Activated naive CD4-positive, alpha-beta T cell treated with anti-CD3 and anti-CD28 coated beads for 36 hours (primary cell): ENCODE measurements around the gene CORO6. TPM values are rescaled to one million over a fixed set of nuclear protein-coding genes. Genes with fewer than 3 reads are reported as not detected.

Experiments used
- CTCF ChIA-PET: fragments of 350-600 bp; sonication (Branson Sonifier 250); formaldehyde crosslinking; loops from one replicate; lab custom pipeline; 2021; ENCODE audit warnings: antibody characterized with exemption; lab: Charles Lee
- DNase-seq: peaks from one replicate; pipeline ENCODE4 v3.0.0-alpha.2; 2020
- H3K27ac Mint-ChIP-seq: one replicate; pipeline ENCODE4 v1.8.0; 2021; ENCODE audit warnings: mild to moderate bottlenecking, mixed read lengths
- H3K27me3 Mint-ChIP-seq: one replicate; pipeline ENCODE4 v1.8.0; 2021; ENCODE audit warnings: low read depth, mixed read lengths
- H3K36me3 Mint-ChIP-seq: one replicate; pipeline ENCODE4 v1.8.0; 2021; ENCODE audit warnings: low read depth, mixed read lengths
- H3K4me1 Mint-ChIP-seq: one replicate; pipeline ENCODE4 v1.8.0; 2021; ENCODE audit warnings: low read depth, mixed read lengths
- H3K4me3 Mint-ChIP-seq: one replicate; pipeline ENCODE4 v1.8.0; 2021; ENCODE audit warnings: mild to moderate bottlenecking, moderate library complexity, mixed read lengths
- H3K9me3 Mint-ChIP-seq: one replicate; pipeline ENCODE4 v1.8.0; 2021; ENCODE audit warnings: mixed read lengths
- intact Hi-C: fragments of 100-400 bp; cut with micrococcal nuclease; formaldehyde crosslinking; loops from one replicate; pipeline ENCODE4 v1.15.1; 2023
- total RNA-seq, 2 experiments: library from RNA; stranded (reverse); gene quantifications; one replicate each; pipeline ENCODE4 v1.2.3, GENCODE V29; 2021

The CORO6 gene
- total RNA-seq, 2 experiments from 2014 or later, result 24.8 to 27.3 TPM

DNA sequence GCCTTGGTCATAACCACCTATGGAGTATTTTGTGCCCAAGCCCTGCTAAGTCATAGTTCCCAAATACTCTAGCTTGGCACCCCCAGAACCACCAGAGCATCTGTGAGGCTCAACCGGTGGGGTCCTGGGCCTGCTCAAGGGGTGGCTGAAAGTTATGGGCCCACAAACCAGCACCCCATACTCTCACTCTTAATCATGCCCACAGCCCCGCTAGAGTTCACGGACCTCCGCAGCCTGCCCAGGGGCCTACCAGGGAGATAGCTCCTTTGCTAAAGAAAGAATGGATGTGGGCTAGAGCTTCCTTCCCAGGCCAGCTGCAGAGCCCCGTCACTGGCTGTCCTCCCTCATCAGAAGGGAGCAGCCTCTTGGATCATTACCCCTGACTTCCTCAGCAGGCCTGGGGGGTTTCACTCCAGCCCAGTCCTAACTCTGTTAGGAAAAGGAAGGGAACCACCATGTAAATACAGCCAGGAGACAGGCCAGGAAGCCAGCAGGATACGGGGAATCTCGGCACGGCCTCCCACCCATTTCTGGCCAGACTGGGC is 34.6 kb downstream of the CORO6 start:
- Mint-ChIP-seq H3K36me3 (peaks cover 4% of the 10 kb centered on the region), H3K27ac (peak overlapping the region; percentile 88), H3K27me3 (no peaks in the 10 kb centered on the region), H3K4me3 (peak overlapping the region; percentile 93), H3K9me3 (no peaks in the 10 kb centered on the region), H3K4me1 (peaks cover 69% of the 10 kb centered on the region)
- DNase-seq, result no peak
- intact Hi-C loops, result no loop called here
- CTCF ChIA-PET, result interaction anchor here (0.6 to 3.3 kb wide), 8 partner anchors 8 to 301 kb away, joined by 3 to 16 read pairs (median 4); no protein-coding TSS in a partner anchor

DNA sequence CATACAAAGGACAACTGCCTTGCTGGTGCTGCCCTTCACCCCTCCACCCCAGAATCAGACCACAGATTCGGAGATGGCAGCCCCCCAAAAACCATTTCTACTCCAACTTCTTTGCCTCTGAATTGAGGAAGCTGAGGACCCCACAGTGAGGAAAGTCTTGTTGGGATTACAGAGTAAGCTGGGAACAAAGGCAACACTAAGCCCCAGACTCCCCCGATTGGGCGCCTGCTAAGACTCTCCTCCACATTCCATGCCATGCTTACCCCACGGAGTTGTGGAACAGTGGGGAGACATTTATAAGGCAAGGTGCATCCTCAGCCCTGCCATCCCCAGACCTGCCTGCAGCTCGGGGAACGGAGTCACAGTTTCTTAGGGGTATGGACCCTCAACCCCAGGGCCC is 35.1 kb downstream of the CORO6 start:
- Mint-ChIP-seq H3K9me3 (no peaks in the 10 kb centered on the region), H3K4me3 (peak overlapping the region; percentile 93), H3K4me1 (peaks cover 65% of the 10 kb centered on the region), H3K27me3 (no peaks in the 10 kb centered on the region), H3K36me3 (peaks cover 5% of the 10 kb centered on the region), H3K27ac (peak overlapping the region; percentile 53)
- CTCF ChIA-PET, result interaction anchor here (0.5 to 3.3 kb wide), 7 partner anchors 14 to 413 kb away, joined by 3 to 16 read pairs (median 4); no protein-coding TSS in a partner anchor
- intact Hi-C loops, result no loop called here
- no peak for DNase-seq

DNA sequence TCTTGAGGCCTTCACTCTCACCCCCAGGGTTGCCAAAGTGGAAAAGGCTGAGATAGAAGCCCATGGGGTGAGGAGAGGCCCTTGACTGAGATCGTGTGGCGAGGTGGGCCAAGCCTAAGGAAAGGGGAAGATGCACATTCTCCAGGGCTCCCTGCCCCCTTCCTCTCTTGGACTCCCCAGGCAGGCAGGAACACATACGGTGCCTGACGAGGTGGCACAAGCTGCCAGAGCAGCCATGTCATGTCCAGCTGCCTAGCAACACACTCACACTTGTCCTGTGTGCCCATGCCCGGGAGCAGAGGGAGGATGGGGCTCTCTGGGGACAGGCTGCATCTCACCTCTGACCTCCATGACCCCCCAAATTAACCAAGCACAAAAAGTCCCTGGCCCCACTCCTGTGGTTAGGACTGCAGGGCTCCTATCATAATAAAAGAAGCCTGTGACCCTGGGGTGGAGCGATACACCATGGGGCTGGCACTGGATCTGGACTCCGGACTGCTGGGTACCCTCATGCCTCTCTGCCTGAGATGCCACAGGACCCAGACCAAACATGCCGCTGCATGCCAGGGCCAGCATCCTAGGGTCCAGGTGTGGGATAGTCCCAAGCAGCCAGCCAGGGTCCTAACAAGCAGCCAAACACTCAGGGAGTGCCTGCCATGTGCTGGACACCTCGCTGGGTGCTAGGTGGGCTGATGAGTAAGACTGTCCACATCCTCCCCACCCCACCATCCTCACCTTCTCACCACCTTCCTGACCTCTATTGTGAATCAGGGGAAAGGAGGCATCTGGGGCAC is 35.8 kb downstream of the CORO6 start:
- Mint-ChIP-seq H3K27me3 (no peaks in the 10 kb centered on the region), H3K36me3 (peaks cover 8% of the 10 kb centered on the region), H3K4me1 (peaks cover 58% of the 10 kb centered on the region), H3K27ac (peak overlapping the region; percentile 77), H3K9me3 (no peaks in the 10 kb centered on the region), H3K4me3 (peak overlapping the region; percentile 93)
- DNase-seq, result no peak
- CTCF ChIA-PET, result interaction anchor here (0.5 to 3.3 kb wide), 6 partner anchors 13 to 412 kb away, joined by 3 to 16 read pairs (median 6); no protein-coding TSS in a partner anchor
- intact Hi-C loops, result no loop called here

DNA sequence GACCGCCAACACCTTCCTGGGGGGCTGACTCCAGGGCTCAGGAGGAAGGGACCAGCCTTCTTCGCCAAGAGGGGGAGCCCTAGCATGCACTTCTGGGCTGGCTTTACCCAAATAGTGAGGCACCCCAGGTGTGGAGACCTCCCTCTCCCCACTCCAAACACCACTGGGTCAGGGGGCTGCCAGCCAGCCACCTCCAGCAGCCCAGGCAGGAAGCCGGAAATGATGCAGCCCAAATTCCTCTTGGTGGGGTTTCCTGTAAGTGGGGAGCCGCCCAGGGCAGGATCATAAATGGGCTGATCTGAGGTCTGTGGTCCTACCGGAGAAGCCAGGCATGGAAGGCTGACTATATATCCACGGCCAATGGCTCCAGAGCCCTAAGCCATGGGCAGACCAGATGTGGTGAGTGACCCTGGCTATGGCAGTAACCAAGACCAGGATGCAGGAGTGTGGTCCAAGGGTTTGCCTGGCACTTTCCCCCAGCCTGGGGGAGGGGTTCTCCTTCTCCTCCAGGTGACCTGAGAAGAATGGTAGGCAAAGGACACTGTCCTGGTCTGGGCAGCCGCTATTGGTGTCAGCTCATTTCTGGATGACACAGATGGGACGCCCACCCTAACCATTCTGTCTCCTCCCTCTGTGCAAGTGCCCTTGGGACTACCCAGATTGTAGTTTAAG is 37.5 kb downstream of the CORO6 start:
- Mint-ChIP-seq H3K36me3 (peaks cover 15% of the 10 kb centered on the region), H3K4me3 (peak overlapping the region; percentile 56), H3K9me3 (peaks cover 2% of the 10 kb centered on the region), H3K27me3 (no peaks in the 10 kb centered on the region), H3K4me1 (peaks cover 54% of the 10 kb centered on the region), H3K27ac (peak overlapping the region; percentile 77)
- DNase-seq, result peak; percentile 54
- intact Hi-C loops, result no loop called here
- CTCF ChIA-PET, result interaction anchor here (0.7 to 1.8 kb wide), 3 partner anchors 28 to 32 kb away, joined by 3 to 7 read pairs (median 5); no protein-coding TSS in a partner anchor

DNA sequence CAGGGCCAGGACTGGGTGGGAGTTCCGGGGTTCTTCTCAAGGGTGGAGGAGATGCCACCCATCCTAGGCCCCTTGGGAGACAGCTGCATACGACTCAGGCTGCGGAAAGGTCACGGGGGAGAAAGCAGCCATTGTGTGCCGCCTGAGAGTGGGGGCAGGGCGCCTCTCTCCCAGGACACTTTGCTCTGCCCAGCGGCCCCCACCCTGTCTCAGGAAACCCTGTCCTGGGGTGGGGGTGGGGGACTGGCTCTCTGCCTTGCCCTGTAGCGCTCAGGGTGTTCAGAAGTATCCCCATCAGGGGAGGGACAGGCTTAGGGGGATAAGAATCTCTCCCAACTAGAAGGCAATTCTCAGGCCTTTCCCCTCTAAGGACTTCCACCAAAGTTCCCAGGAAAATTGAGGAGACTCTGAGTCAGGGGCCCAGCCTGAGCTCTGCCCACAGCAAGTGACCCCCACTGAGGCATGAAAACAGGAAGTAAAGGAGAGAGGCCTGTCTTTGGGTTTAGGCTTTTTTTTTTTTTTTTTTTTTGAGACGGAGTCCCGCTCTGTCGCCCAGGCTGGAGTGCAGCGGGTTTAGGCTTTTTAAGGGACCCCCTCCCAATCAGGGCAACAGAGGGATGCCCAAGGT is 38.1 kb downstream of the CORO6 start:
- peaks cover 20% of the 10 kb centered on the region for H3K36me3 Mint-ChIP-seq
- peaks cover 2% of the 10 kb centered on the region for H3K9me3 Mint-ChIP-seq
- peak overlapping the region; percentile 77 for H3K27ac Mint-ChIP-seq
- no peak overlapping the region for H3K4me3 Mint-ChIP-seq
- CTCF ChIA-PET, result interaction anchor here (1.2 to 1.5 kb wide), 3 partner anchors 9 to 33 kb away, joined by 4 to 9 read pairs (median 6); no protein-coding TSS in a partner anchor
- H3K4me1 Mint-ChIP-seq, result peaks cover 54% of the 10 kb centered on the region
- H3K27me3 Mint-ChIP-seq, result no peaks in the 10 kb centered on the region
- intact Hi-C loops, result no loop called here
- no peak for DNase-seq

DNA sequence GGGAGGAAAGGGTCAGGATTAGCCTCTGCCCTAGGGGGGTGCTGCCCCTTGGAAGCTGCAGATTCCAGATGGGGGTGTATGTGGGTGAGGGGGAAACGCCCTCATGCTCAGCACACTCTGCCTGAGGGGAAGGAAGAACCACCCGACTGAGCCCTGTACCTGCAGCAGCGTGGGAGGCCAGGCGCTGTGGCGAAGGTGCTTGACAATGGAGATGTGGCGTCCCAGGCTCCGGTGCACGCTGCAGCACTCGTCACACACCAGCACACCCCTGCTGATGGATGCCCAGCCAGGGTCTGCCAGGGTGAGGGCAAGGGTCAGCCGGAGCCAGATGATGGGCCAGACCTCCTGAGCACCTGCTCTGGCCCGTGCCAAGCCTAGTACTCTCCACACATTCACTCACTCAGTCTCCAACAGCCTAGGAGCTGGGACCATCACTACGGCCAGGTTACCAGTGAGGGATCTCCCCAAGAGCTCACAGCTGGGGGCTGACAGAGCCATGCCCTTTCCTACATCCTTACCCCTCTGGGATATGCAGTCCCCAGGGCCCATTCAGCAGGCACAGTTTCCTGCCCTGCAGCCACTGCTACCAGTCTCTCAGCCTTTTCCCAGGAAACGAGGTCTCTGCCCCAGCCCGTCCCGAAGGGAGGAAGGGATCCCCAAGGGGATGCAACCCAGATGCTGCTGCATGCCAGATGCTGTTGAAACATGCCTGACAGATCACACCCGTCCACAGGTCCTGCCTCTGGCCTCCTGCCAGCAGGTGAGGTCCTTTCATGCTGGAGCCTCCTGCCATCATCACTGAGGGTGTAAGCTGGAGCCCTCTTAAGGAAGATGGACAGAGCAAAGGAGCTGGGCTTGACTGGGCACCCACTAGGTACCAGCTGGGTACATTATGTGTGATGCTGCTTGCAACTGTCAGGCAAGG is 39.1 kb downstream of the CORO6 start:
- no peak for DNase-seq
- peaks cover 20% of the 10 kb centered on the region for H3K36me3 Mint-ChIP-seq
- H3K4me3 Mint-ChIP-seq, result no peak overlapping the region
- H3K27me3 Mint-ChIP-seq, result no peaks in the 10 kb centered on the region
- H3K9me3 Mint-ChIP-seq, result peaks cover 2% of the 10 kb centered on the region
- CTCF ChIA-PET, result interaction anchor here (1.2 to 1.5 kb wide), 3 partner anchors 8 to 34 kb away, joined by 4 to 9 read pairs (median 6); no protein-coding TSS in a partner anchor
- peak overlapping the region; percentile 43 for H3K27ac Mint-ChIP-seq
- intact Hi-C loops, result no loop called here
- H3K4me1 Mint-ChIP-seq, result peaks cover 54% of the 10 kb centered on the region

DNA sequence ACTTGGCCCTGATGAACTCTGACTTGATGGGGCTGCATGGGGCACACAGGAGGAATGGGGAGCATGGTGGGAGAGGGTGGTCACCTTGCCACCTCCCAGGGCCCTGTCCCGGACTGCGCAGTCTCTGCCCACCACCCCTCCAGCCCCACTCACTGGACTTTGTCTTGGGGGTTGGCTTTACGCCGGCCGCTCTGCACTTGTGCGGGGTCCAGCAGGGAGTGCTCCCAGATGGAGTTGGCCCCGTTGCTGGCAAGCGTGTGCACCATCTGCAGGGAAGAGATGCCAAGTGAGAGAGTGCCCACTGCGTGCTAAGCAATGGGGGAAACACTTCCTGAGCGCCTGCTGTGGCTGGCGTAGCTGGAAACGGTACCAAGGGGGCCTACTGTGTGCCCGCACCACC is 39.9 kb downstream of the CORO6 start:
- no peaks in the 10 kb centered on the region for H3K27me3 Mint-ChIP-seq
- CTCF ChIA-PET, result interaction anchor here (1.5 to 7.7 kb wide), 3 partner anchors 10 to 34 kb away, joined by 9 to 56 read pairs (median 29); partner anchors contain the start of gene ANKRD13B
- intact Hi-C loops, result no loop called here
- H3K4me1 Mint-ChIP-seq, result peaks cover 49% of the 10 kb centered on the region
- H3K4me3 Mint-ChIP-seq, result no peak overlapping the region
- H3K9me3 Mint-ChIP-seq, result peaks cover 2% of the 10 kb centered on the region
- H3K27ac Mint-ChIP-seq, result no peak overlapping the region
- DNase-seq, result no peak
- peaks cover 23% of the 10 kb centered on the region for H3K36me3 Mint-ChIP-seq

DNA sequence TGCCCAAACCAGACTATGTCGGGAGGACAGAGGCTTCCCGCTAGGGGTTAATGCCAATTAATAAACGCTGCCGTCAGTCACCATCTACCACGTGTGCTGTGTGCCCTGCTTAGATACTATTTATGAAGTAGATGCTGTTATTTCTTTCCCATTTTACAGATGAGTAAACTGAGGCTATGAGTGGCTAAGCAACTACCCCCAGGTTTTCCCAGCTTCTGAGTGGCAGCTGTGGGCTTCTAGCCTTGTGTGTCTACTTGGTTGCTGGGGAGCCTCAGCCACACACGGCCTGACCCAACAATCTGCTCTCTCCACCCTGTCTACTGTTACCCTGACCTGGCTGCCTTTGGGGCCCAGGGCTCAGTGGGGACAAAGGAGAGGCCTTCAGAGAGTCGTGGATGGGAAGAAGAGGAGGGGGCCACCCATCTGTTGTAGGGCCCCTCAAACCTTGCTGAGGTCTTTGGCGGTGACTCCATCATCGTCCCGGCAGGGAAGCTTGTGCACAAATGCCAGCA is 40.4 kb downstream of the CORO6 start:
- Mint-ChIP-seq H3K4me3 (no peak overlapping the region), H3K36me3 (peaks cover 26% of the 10 kb centered on the region), H3K9me3 (peaks cover 2% of the 10 kb centered on the region), H3K27me3 (no peaks in the 10 kb centered on the region), H3K4me1 (peaks cover 44% of the 10 kb centered on the region), H3K27ac (peak overlapping the region; percentile 21)
- CTCF ChIA-PET, result interaction anchor here (1.0 to 7.7 kb wide), 5 partner anchors 9 to 439 kb away, joined by 3 to 56 read pairs (median 28); partner anchors contain the start of gene ANKRD13B
- DNase-seq, result no peak
- intact Hi-C loops, result no loop called here

DNA sequence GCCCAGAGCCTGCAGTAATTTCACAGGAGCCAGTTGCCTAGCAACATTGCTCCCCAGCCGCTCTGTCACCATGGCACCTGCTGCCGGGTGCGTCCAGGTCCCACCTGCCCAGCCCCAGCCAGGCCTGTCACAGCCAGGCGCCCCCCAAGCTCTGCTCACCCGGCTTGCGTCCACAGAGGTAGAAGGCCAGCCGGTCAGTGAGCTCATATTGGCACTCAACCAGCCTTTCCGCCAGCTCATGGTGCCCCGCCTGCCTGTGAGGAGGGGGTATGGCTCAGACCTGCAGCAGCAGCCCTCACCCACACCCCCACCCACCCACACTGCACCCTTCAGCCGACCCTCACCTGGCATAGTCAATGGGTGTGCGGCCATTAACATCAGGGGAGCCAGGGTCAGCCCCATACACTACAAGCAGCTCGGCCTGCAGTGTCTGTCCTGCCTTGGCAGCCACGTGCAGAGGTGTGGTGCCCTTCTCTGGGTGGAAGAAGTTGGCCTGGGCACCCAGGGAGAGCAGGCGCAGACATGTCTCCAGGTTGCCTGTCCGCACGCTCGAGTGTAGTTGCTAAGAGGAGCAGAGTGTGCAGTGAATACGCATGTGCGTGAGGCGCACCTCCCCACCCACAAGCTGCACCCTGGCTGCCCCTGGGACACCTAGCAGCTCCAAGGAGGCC is 41.0 kb downstream of the CORO6 start:
- H3K36me3 Mint-ChIP-seq, result peaks cover 26% of the 10 kb centered on the region
- H3K27me3 Mint-ChIP-seq, result no peaks in the 10 kb centered on the region
- intact Hi-C loops, result no loop called here
- CTCF ChIA-PET, result interaction anchor here (1.0 to 7.7 kb wide), 9 partner anchors 9 to 438 kb away, joined by 3 to 56 read pairs (median 6); partner anchors contain the start of gene ANKRD13B
- peaks cover 2% of the 10 kb centered on the region for H3K9me3 Mint-ChIP-seq
- H3K4me3 Mint-ChIP-seq, result no peak overlapping the region
- H3K27ac Mint-ChIP-seq, result no peak overlapping the region
- H3K4me1 Mint-ChIP-seq, result peaks cover 38% of the 10 kb centered on the region
- DNase-seq, result no peak
